GM12875 (cell line): ENCODE results near the gene ZNF135.

ENCODE experiments used
- H3K4me3 ChIP-seq: one replicate; pipeline ENCODE4 v1.5.1; 2011; ENCODE audit warnings: low read depth, low read length, control low read depth
- CTCF ChIP-seq: IDR thresholded peaks from 2 replicates; pipeline ENCODE4 v1.5.1; 2011; ENCODE audit warnings: low read depth, mild to moderate bottlenecking, control low read depth, inconsistent platforms, low read length, moderate library complexity, borderline replicate concordance; ENCODE audit not compliant: insufficient read depth

ZNF135 gene

DNA sequence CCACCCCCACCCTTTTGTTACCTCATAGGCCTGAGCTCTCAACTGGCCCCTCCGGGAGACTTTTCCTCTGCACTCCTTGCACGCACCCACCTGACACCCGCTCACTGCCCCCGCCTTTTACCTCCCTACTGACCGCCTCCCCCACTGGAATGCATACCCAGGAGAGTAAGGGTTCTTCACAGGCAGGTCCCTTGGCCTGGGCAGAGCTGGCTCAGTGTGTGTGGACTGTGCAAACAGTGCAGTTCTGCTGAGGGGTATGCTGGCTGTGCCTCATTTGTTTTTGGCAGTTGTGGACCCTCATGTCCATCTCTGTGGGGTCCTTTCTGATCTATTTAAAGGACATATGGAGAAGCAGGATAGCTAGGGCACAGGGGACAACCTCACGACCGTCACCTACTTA is 34.0 kb downstream of the ZNF135 start:
- H3K4me3 ChIP-seq = no peak overlapping the region
- TF ChIP-seq CTCF = no peak

- H3K4me3 ChIP-seq = no peak overlapping the region
- TF ChIP-seq CTCF = no peak
Observed at GRCh38 chr19:58095328-58095727, 36.2 kb downstream of the ZNF135 start.

DNA sequence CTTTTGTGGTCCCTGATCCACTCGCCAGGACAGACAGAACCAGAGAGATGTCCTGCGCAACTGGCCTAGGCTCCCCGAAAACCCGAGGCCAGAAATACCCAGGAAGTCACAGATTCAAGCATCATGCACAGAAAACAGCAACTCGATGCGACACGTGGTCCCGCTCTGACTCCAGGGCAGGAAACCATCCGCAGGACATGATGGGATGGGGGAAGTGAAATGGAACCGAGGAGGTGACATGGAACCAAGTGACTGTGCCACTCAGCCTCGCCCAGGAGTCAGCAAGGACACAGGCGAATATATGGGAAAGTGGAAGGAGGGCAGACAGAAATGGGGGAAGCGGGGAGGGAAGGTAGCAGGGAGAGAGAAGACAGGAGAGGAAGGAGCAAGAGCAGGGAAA is 37.8 kb downstream of the ZNF135 start:
- no peak overlapping the region for H3K4me3 ChIP-seq
- TF ChIP-seq CTCF = no peak

- TF ChIP-seq CTCF = no peak
- no peak overlapping the region for H3K4me3 ChIP-seq
Observed at GRCh38 chr19:58097349-58097748, 38.3 kb downstream of the ZNF135 start.

- no peak within 1 kb of the TSS for H3K4me3 ChIP-seq
- no peak for TF ChIP-seq CTCF
Observed at GRCh38 chr19:58097781-58098681, 38.9 kb downstream of the ZNF135 start, which contains the start of gene ZSCAN18. Gene ZSCAN18 (minus strand): TSS chr19:58098231. CDS start chr19:58090267, 7,964 bp downstream.

DNA sequence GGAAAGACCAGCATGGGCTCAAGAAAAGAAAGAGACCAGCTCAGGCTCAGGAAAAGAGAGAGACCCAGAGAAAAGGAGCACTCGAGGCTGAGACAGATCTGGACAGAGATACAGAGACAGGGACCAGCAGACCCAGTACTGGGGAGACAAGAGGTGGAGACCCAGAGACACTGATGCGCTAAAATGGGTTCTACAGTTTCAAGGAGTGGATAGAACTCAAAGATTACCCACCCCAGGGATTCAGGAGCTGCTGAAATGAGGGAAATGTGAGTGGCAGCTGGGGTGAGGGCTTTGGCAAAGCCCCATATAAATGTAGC is 39.6 kb downstream of the ZNF135 start:
- H3K4me3 ChIP-seq = no peak overlapping the region
- TF ChIP-seq CTCF = no peak
